GM10266 (cell line): Measurements from ENCODE around the gene SPIN1.

Source experiments
- DNase-seq: peaks from one replicate; pipeline ENCODE4 v3.0.0; 2012; ENCODE audit errors: extremely low spot score
- CTCF ChIP-seq: IDR thresholded peaks from 2 replicates; pipeline ENCODE4 v1.5.1; 2012; ENCODE audit warnings: mild to moderate bottlenecking, low read depth; ENCODE audit not compliant: control insufficient read depth, insufficient read depth; ENCODE audit errors: missing control alignments

SPIN1 gene

DNA sequence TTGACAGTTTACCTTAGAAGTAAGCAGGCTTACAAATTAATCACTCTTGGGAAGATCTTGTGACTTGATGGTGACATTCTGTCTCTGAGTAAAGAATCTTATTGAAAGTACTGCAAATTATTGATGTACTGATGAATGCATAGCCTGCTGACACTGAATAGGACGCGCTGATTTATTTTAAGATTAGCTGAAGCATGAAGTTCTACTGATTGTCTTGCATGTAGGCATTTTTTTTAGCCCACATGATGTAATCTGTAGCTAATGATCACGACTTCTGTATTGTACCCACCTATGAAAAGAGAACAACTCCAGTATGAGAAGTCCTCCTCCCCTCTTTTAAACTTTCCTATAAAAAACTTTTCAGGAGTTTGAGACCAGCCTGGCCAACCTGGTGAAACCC is 28.3 kb upstream of the SPIN1 start:
- DNase-seq, result no peak
- no peak for TF ChIP-seq CTCF

- TF ChIP-seq CTCF, result no peak
- no peak for DNase-seq
These were observed 25.6 kb upstream of the SPIN1 start for GRCh38 chr9:88362681-88363080.

DNA sequence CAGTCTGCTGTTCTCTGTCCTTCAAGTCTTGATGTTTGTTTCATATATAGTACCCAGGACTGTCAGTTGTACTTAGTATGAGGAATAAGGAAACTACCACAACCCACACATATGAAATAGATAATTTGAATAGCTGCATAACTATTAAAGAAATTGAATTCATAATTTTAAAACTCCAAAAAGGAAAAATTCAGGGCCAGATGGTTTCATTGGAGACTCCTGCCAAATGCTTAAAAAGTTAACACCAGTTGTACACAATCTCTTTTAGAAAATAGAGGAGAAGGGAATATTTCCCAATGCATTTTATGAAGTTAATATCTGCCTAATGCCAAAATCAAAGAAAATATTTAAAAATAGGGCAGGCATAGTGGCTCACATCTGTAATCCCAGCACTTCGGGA is 24.6 kb upstream of the SPIN1 start:
- no peak for TF ChIP-seq CTCF

DNA sequence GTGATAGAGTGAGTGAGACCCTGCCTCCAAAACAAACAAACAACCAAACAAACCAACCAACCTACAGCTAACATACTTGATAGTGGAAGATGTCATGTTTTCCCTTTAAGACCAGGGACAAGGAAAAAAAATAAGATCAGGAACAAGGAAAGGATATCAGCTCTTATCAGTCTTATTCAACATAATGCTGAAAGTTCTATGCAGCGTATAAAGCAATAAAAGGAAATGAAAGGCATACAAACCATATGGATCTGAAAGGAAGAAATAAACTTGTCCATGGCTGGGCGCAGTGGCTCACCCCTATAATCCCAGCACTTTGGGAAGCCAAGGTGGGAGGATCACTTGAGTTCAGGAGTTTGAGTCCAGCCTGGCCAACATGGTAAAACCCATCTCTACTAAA is 23.5 kb upstream of the SPIN1 start:
- no peak for DNase-seq
- TF ChIP-seq CTCF, result no peak

More for the DNA sequence above, 24.6 kb upstream of the SPIN1 start:
- no peak for DNase-seq

DNA sequence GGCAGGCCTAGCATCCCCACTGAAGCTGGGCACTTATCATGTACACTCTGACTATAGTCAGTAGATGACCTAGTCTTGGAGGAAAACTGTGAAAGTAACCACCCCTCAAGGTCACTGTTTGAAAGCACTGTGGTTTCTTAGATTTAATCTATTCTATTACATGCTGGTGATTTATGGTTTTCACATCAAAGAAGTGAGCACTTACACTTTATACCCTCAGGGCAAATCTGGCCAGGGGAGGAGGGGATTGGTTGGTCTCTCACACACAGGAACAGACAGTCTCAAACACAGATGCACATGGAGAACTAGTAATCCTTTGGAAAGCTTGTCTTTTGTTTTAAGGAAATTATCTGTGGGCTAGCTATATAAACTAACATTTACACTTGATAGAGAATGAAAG is 17.9 kb upstream of the SPIN1 start:
- no peak for TF ChIP-seq CTCF
- no peak for DNase-seq

DNA sequence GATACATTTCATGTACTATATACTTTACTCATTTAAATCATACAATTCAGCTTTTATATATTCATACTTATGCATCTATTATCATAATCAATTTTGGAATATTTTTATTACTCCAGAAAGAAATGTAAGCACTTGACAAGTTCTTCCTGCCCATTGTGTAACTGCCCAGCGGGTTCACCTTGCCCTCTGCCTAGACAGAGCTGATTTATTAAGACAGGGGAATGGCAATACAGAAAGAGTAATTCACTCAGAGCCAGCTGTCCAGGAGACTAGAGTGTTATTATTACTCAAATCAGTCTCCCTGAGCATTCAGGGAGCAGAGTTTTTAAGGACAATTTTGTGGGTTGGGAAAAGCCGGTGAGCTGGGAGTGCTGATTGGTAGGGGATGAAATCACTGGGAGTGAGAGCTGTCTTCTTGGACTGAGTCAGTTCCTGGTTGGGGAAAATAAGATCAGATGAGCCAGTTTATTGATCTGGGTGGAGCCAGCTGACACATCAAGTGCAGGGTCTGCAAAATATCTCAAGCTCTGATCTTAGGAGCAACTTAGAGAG is 16.1 kb upstream of the SPIN1 start:
- DNase-seq, result no peak
- TF ChIP-seq CTCF, result no peak

GRCh38 chr9:88373045-88373444 is 15.2 kb upstream of the SPIN1 start:
- TF ChIP-seq CTCF, result no peak
- no peak for DNase-seq
